ENCODE results near the gene SERP2. TPM values are rescaled to one million over a fixed set of nuclear protein-coding genes. Genes with fewer than 3 reads are reported as not detected.
"Not testable (repeated sequence)": the region's sequence is repeated elsewhere in the genome, so short reads cannot be mapped to it uniquely, and the experiment has no call there.

SERP2 gene
- not detected for total RNA-seq

- Mint-ChIP-seq H3K27ac (no peak within 1 kb of the TSS), H3K4me1 (ENCODE audit: low read depth) (no peaks in the 10 kb centered on the region), H3K36me3 (no peaks in the 10 kb centered on the region), H3K9me3 (no peaks in the 10 kb centered on the region), H3K4me3 (no peak within 1 kb of the TSS), H3K27me3 (peaks cover 35% of the 10 kb centered on the region)
- DNase-seq = peak; percentile 15
- POLR2A ChIA-PET = no interaction called here
- intact Hi-C loops (cut with micrococcal nuclease) = no loop called here
- CTCF ChIA-PET = no interaction called here
Measured at GRCh38 chr13:44373601-44374347, at the start of gene SERP2. TSS of gene SERP2 (plus strand) at chr13:44373824. CDS start at chr13:44374026, 202 bp downstream.

DNA sequence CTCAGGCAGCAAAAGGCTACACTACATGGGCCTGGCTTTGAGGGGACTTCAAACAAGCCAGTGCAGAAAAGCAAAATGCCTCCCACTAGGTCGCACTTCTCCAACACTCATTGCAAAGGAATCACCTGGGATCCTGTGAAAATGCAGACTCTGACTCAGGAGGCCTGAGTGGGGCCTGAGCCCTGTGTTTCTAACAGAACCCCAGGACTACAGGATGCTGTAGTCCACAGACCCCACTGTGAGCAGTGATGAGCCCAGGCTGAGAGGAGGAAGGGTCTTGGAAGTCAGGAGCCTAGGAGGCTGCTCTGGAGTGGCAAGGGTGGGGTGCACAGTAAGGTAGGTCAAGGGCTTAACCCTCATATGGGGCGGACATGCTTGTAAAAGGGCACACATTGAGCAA is 46.7 kb upstream of the SERP2 start:
- ChIA-PET POLR2A (no interaction called here), CTCF (no interaction called here)
- Mint-ChIP-seq H3K4me1 (ENCODE audit: low read depth) (peaks cover 7% of the 10 kb centered on the region), H3K4me3 (no peak overlapping the region), H3K9me3 (peaks cover 3% of the 10 kb centered on the region), H3K27me3 (peaks cover 12% of the 10 kb centered on the region), H3K36me3 (no peaks in the 10 kb centered on the region), H3K27ac (no peak overlapping the region)
- no peak for DNase-seq
- intact Hi-C loops (cut with micrococcal nuclease) = no loop called here

DNA sequence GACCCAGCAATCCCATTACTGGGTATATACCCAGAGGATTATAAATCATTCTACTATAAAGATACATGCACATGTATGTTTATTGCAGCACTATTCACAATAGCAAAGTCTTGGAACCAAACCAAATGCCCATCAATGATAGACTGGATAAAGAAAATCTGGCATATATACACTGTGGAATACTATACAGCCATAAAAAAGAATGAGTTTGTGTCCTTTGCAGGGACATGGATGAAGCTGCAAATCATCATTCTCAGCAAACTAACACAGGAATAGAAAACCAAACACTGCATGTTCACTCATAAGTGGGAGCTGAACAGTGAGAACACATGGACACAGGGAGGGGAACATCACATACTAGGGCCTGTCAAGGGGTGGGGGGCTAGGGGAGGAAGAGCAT is 44.6 kb upstream of the SERP2 start:
- H3K27ac Mint-ChIP-seq; DNase-seq; H3K4me3 Mint-ChIP-seq; H3K4me1 Mint-ChIP-seq (ENCODE audit: low read depth); H3K36me3 Mint-ChIP-seq; POLR2A ChIA-PET; intact Hi-C loops (cut with micrococcal nuclease); H3K9me3 Mint-ChIP-seq: not testable (repeated sequence)
- H3K27me3 Mint-ChIP-seq = peaks cover 12% of the 10 kb centered on the region
- CTCF ChIA-PET = interaction anchor here (0.7 kb wide), 1 partner anchor 64 kb away, joined by 3 read pairs; no protein-coding TSS in a partner anchor

DNA sequence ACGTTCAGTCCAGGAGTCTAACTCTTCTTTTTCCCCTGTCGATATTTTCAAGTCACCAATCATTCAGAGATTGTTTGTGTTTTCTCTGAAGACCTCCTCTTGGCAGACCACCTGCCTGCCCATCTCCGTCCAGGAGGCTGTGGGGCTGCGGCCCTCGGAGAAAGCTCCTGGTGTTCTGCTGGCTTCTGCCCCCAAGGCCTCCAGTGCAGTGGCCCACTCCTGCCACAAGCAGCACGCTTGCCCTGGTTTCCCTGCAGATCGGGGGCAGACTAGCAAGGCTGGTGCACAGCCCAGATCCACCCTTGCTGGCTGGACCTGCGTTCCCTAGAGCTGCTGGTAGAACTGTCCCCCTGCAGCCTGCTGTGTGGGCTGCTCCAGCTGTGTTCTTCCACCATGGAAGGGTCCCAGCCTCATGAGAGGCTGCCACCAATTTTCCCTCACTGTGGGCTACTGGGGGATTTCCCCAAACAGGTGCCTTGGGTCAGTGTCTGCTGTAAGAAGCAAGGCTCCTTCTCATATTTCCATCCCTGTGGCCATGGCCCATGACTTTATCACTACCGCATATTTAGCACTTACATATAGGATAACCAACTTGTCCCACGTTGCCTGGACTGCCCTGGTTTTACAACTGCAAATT is 43.6 kb upstream of the SERP2 start:
- intact Hi-C loops (cut with micrococcal nuclease) = no loop called here
- no peak for DNase-seq
- no peaks in the 10 kb centered on the region for H3K36me3 Mint-ChIP-seq
- peaks cover 12% of the 10 kb centered on the region for H3K27me3 Mint-ChIP-seq
- no peak overlapping the region for H3K4me3 Mint-ChIP-seq
- H3K9me3 Mint-ChIP-seq = peaks cover 3% of the 10 kb centered on the region
- no peak overlapping the region for H3K27ac Mint-ChIP-seq
- ChIA-PET CTCF (interaction anchor here (0.6 kb wide), 1 partner anchor 1744 kb away, joined by 3 read pairs; no protein-coding TSS in a partner anchor), POLR2A (no interaction called here)
- peaks cover 7% of the 10 kb centered on the region for H3K4me1 Mint-ChIP-seq (ENCODE audit: low read depth)

GRCh38 chr13:44331446-44331845 is 42.2 kb upstream of the SERP2 start:
- ChIA-PET CTCF (no interaction called here), POLR2A (no interaction called here)
- Mint-ChIP-seq H3K9me3 (peaks cover 3% of the 10 kb centered on the region), H3K36me3 (no peaks in the 10 kb centered on the region), H3K4me1 (ENCODE audit: low read depth) (peaks cover 7% of the 10 kb centered on the region), H3K27ac (no peak overlapping the region), H3K4me3 (no peak overlapping the region), H3K27me3 (peaks cover 12% of the 10 kb centered on the region)
- peak; percentile 32 for DNase-seq
- intact Hi-C loops (cut with micrococcal nuclease) = loop anchor here (1.0 kb wide), 1 partner anchor 18 kb away; no protein-coding TSS in a partner anchor

DNA sequence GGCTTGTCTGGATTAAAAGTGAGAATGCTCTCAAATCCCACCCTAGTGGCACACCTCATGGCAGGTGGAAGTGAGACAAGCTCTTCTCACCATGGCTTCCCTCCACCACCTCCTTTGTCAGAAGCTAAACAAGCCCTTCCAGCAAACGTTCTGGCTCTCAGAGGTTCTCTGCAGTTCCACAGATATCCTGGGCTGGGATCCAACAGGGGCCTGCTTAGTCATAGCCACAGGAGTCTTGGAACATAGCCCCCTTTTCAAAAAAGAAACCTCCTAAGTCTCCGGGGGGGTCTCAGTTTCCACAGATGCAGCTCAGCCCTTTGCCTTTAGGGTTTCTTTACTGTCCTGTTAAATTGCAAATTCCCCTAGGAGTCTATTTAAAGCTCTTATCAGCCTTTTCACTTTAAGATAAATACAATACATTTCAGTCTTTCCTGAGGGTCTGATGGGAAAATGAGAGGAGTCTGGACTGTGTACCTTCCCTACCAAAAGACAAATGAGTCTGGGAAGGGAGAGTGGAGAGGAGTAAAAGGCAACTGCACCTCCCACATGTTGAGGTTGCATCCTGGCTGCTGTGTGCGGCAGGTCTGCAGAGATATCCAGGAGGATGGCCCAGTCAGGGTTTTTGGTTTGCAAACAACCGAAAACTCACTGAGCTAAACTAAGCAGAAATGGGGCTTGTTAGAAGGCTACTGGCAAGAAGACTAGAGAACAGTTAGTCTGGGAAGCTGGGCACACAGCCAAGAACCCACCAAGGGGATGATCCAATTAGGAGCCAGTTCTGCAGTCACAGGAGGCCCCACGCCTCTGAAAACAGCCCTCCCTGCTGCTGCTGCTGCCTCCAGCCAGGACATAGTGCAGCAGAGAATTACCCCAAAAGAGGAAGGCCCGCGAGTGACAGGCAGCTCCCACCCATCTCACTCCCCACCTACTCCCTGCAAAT is 41.4 kb upstream of the SERP2 start:
- ChIA-PET POLR2A (no interaction called here), CTCF (no interaction called here)
- intact Hi-C loops (cut with micrococcal nuclease) = loop anchor here (1.0 kb wide), 1 partner anchor 19 kb away; no protein-coding TSS in a partner anchor
- H3K36me3 Mint-ChIP-seq = no peaks in the 10 kb centered on the region
- H3K27ac Mint-ChIP-seq = no peak overlapping the region
- H3K9me3 Mint-ChIP-seq = peaks cover 3% of the 10 kb centered on the region
- H3K4me3 Mint-ChIP-seq = no peak overlapping the region
- no peak for DNase-seq
- H3K4me1 Mint-ChIP-seq (ENCODE audit: low read depth) = peaks cover 12% of the 10 kb centered on the region
- H3K27me3 Mint-ChIP-seq = peaks cover 12% of the 10 kb centered on the region

GRCh38 chr13:44333950-44334655 is 39.5 kb upstream of the SERP2 start:
- no peaks in the 10 kb centered on the region for H3K36me3 Mint-ChIP-seq
- intact Hi-C loops (cut with micrococcal nuclease) = no loop called here
- ChIA-PET CTCF (interaction anchor here (0.9 kb wide), 1 partner anchor 142 kb away, joined by 3 read pairs; no protein-coding TSS in a partner anchor), POLR2A (no interaction called here)
- H3K27ac Mint-ChIP-seq = no peak overlapping the region
- peaks cover 2% of the 10 kb centered on the region for H3K27me3 Mint-ChIP-seq
- DNase-seq = no peak
- no peak overlapping the region for H3K4me3 Mint-ChIP-seq
- H3K4me1 Mint-ChIP-seq (ENCODE audit: low read depth) = peaks cover 12% of the 10 kb centered on the region
- peaks cover 2% of the 10 kb centered on the region for H3K9me3 Mint-ChIP-seq

- no peaks in the 10 kb centered on the region for H3K36me3 Mint-ChIP-seq
- H3K4me3 Mint-ChIP-seq = no peak overlapping the region
- no peaks in the 10 kb centered on the region for H3K9me3 Mint-ChIP-seq
- intact Hi-C loops (cut with micrococcal nuclease) = no loop called here
- H3K4me1 Mint-ChIP-seq (ENCODE audit: low read depth) = peaks cover 12% of the 10 kb centered on the region
- no peaks in the 10 kb centered on the region for H3K27me3 Mint-ChIP-seq
- CTCF ChIA-PET = interaction anchor here (0.9 kb wide), 1 partner anchor 143 kb away, joined by 3 read pairs; no protein-coding TSS in a partner anchor
- POLR2A ChIA-PET = no interaction called here
- no peak for DNase-seq
- no peak overlapping the region for H3K27ac Mint-ChIP-seq
Measured at GRCh38 chr13:44334751-44335150, 38.9 kb upstream of the SERP2 start.

GRCh38 chr13:44336934-44337333 is 36.7 kb upstream of the SERP2 start:
- intact Hi-C loops (cut with micrococcal nuclease) = no loop called here
- Mint-ChIP-seq H3K4me1 (ENCODE audit: low read depth) (peaks cover 5% of the 10 kb centered on the region), H3K27ac (no peak overlapping the region), H3K4me3 (no peak overlapping the region), H3K9me3 (no peaks in the 10 kb centered on the region), H3K36me3 (no peaks in the 10 kb centered on the region), H3K27me3 (no peaks in the 10 kb centered on the region)
- no peak for DNase-seq
- CTCF ChIA-PET = no interaction called here
- POLR2A ChIA-PET = no interaction called here

DNA sequence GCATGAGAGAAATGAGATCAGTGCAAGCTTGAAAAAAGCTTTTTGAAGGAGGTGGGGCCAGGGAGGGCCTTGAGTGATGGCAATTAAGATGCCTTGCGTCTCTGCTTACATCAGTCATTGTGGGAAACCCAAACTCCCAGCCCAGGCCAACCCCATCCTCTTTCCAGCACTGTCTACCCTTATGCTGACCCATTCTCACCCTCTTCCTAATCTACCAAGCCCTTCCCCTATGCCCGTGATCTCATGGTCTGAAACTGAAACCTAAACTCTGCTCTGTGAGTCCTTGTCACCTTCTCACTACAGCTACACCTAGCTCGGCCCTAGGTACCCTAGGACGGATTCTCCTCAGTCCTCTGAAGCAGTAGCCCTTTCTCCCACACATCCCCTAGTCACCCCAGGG is 36.0 kb upstream of the SERP2 start:
- ChIA-PET CTCF (no interaction called here), POLR2A (no interaction called here)
- Mint-ChIP-seq H3K36me3 (no peaks in the 10 kb centered on the region), H3K4me3 (no peak overlapping the region), H3K27ac (no peak overlapping the region), H3K9me3 (no peaks in the 10 kb centered on the region), H3K4me1 (ENCODE audit: low read depth) (peaks cover 5% of the 10 kb centered on the region), H3K27me3 (no peaks in the 10 kb centered on the region)
- no peak for DNase-seq
- intact Hi-C loops (cut with micrococcal nuclease) = no loop called here

DNA sequence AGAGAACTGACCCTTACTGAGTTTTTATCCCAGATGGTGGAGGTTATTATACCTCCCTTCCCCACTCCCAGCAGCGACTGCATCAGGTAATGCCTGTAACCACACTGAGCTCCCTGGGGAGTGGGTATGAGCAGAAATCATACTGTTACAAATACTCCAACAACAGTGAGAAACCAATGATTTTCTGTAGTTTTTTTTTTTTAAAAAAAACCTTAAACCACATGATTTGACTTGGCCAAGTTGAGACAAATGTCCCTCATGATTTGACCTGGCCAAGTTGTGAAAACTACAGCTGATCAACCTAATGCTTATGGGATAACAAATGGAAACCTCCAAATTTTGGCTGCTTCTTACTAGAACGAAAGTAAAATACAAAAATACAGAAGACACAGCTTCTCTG is 33.1 kb upstream of the SERP2 start:
- Mint-ChIP-seq H3K27me3 (peaks cover 2% of the 10 kb centered on the region), H3K4me1 (ENCODE audit: low read depth) (peaks cover 5% of the 10 kb centered on the region), H3K9me3 (no peaks in the 10 kb centered on the region), H3K4me3 (no peak overlapping the region), H3K27ac (no peak overlapping the region), H3K36me3 (no peaks in the 10 kb centered on the region)
- ChIA-PET POLR2A (no interaction called here), CTCF (no interaction called here)
- no peak for DNase-seq
- intact Hi-C loops (cut with micrococcal nuclease) = no loop called here

- intact Hi-C loops (cut with micrococcal nuclease) = no loop called here
- Mint-ChIP-seq H3K27ac (no peak overlapping the region), H3K4me3 (no peak overlapping the region), H3K9me3 (no peaks in the 10 kb centered on the region), H3K27me3 (peaks cover 4% of the 10 kb centered on the region), H3K4me1 (ENCODE audit: low read depth) (no peaks in the 10 kb centered on the region), H3K36me3 (no peaks in the 10 kb centered on the region)
- CTCF ChIA-PET = no interaction called here
- no peak for DNase-seq
- POLR2A ChIA-PET = no interaction called here
Measured at GRCh38 chr13:44342741-44343140, 30.9 kb upstream of the SERP2 start.

All from activated CD4-positive, alpha-beta memory T cell treated with anti-CD3 and anti-CD28 coated beads for 36 hours (primary cell).